ENCODE data around the gene MGAT5B. TPM values are rescaled to one million over a fixed set of nuclear protein-coding genes. Genes with fewer than 3 reads are reported as not detected.

Gene MGAT5B
- total RNA-seq, 4 donors from 2014 or later = 0.78 to 1.5 (median 0.96) TPM

DNA sequence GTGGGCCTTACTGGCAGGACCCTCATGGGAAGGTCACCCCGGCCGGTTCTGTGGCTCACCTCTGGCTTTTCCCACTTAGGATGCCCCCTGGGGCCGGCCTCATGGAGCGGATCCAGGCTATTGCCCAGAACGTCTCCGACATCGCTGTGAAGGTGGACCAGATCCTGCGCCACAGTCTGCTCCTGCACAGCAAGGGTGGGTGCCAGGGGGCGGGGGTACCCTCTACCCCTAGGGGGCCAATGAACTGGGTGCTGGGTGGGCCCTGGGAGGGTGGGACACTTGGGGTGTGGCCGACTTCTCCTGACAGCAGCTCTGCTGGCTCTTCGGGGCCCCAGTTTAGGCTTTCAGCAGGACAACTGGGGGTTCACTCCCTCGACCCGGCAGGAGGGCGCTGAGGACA is 34.3 kb downstream of the MGAT5B start:
- H3K27ac ChIP-seq = no peak overlapping the region
- TF ChIP-seq POLR2A (IDR thresholded peaks at IDR 0.05) = no peak
- no peak for TF ChIP-seq EP300 (IDR thresholded peaks at IDR 0.05)
- TF ChIP-seq, protein P1, sequence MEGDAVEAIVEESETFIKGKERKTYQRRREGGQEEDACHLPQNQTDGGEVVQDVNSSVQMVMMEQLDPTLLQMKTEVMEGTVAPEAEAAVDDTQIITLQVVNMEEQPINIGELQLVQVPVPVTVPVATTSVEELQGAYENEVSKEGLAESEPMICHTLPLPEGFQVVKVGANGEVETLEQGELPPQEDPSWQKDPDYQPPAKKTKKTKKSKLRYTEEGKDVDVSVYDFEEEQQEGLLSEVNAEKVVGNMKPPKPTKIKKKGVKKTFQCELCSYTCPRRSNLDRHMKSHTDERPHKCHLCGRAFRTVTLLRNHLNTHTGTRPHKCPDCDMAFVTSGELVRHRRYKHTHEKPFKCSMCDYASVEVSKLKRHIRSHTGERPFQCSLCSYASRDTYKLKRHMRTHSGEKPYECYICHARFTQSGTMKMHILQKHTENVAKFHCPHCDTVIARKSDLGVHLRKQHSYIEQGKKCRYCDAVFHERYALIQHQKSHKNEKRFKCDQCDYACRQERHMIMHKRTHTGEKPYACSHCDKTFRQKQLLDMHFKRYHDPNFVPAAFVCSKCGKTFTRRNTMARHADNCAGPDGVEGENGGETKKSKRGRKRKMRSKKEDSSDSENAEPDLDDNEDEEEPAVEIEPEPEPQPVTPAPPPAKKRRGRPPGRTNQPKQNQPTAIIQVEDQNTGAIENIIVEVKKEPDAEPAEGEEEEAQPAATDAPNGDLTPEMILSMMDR (IDR thresholded peaks at IDR 0.05) = no peak

DNA sequence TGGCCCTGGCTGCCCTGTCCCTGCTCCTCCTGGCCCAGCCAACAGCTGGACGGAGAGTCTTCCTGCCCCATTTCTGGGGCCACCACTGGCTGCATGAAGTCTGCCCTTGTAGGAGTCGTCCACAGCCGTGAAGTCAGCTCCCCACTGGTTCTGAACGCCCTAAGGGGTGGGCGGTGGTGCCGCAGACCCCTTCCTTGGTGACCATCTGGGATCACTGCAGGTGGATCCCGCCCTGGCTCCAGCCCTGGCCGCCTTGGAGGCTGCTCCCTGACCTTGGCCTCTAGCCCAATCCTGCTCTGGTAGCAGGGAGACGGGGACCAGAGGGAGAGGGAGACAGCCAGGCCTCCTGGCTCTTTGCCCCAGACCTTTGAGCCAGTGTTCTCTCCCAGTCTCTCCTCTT is 35.4 kb downstream of the MGAT5B start:
- Histone ChIP-seq H3K4me3 (no peak overlapping the region), H3K9me3 (no peaks in the 10 kb centered on the region), H3K27me3 (peaks cover 0 to 4% of the 10 kb centered on the region in 2 donors), H3K36me3 (no peaks in the 10 kb centered on the region), H3K4me1 (no peaks in the 10 kb centered on the region), H3K27ac (no peak overlapping the region)
- 70 to 71% methylated on average over 2 to 7 of the region's 9 CpGs for WGBS, 2 donors
- no peak for DNase-seq (ENCODE audit: low spot score in 2 of 2)
- TF ChIP-seq EP300 (IDR thresholded peaks at IDR 0.05) (no peak), POLR2A (IDR thresholded peaks at IDR 0.05) (no peak)
- TF ChIP-seq, protein P1 (IDR thresholded peaks at IDR 0.05) = no peak

More for the DNA sequence above, 34.3 kb downstream of the MGAT5B start:
- 82 to 84% methylated on average over 6 to 10 of the region's 14 CpGs for WGBS, 2 donors
- H3K4me3 ChIP-seq = no peak overlapping the region
- H3K36me3 ChIP-seq = no peaks in the 10 kb centered on the region
- no peaks in the 10 kb centered on the region for H3K9me3 ChIP-seq
- H3K4me1 ChIP-seq = no peaks in the 10 kb centered on the region
- H3K27me3 ChIP-seq = peaks cover 0 to 4% of the 10 kb centered on the region in 2 donors
- no peak for DNase-seq (ENCODE audit: low spot score in 2 of 2)

DNA sequence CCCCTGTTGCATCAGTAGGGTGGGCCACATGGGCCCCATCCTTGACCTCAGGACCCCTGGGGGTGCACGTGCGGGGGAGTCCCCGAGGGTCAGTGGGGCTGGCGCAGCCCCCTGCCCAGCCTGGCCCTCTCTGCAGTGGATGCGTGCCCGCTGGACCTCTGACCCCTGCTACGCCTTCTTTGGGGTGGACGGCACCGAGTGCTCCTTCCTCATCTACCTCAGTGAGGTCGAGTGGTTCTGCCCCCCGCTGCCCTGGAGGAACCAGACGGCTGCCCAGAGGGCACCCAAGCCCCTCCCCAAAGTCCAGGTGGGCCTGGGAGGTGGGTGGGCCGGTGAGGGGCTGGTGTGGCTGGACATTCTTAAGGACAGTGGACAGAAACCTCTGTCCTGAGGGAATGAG is 35.9 kb downstream of the MGAT5B start:
- Histone ChIP-seq H3K4me3 (no peak overlapping the region), H3K36me3 (no peaks in the 10 kb centered on the region), H3K4me1 (no peaks in the 10 kb centered on the region), H3K27me3 (peaks cover 0 to 4% of the 10 kb centered on the region in 2 donors), H3K9me3 (no peaks in the 10 kb centered on the region), H3K27ac (no peak overlapping the region)
- WGBS, 2 donors = 83 to 89% methylated on average over 13 of the region's 13 CpGs
- TF ChIP-seq POLR2A (IDR thresholded peaks at IDR 0.05) (no peak), EP300 (IDR thresholded peaks at IDR 0.05) (no peak)
- TF ChIP-seq, protein P1 (IDR thresholded peaks at IDR 0.05) = no peak
- DNase-seq (ENCODE audit: low spot score in 2 of 2) = no peak

DNA sequence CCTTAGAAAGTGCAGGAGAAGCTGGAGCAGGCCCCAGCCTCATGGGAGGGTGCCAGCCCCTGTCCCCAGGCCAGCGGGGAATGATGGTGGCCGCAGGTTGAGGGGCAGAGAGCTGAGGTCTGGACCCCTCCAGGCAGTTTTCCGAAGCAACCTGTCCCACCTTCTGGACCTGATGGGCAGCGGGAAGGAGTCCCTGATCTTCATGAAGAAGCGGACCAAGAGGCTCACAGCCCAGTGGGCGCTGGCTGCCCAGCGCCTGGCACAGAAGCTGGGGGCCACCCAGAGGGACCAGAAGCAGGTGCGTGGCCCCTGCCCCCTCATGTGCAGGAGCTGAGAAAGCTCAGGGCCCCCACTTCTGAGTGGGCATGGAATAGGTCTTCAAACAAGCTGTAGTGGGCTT is 36.8 kb downstream of the MGAT5B start:
- Histone ChIP-seq H3K9me3 (no peaks in the 10 kb centered on the region), H3K4me1 (no peaks in the 10 kb centered on the region), H3K27ac (no peak overlapping the region), H3K36me3 (no peaks in the 10 kb centered on the region), H3K4me3 (no peak overlapping the region), H3K27me3 (peaks cover 0 to 4% of the 10 kb centered on the region in 2 donors)
- TF ChIP-seq POLR2A (IDR thresholded peaks at IDR 0.05) (no peak), EP300 (IDR thresholded peaks at IDR 0.05) (no peak)
- TF ChIP-seq, protein P1 (IDR thresholded peaks at IDR 0.05) = no peak
- 98% methylated on average over 5 to 6 of the region's 8 CpGs for WGBS, 2 donors
- DNase-seq (ENCODE audit: low spot score in 2 of 2) = no peak

DNA sequence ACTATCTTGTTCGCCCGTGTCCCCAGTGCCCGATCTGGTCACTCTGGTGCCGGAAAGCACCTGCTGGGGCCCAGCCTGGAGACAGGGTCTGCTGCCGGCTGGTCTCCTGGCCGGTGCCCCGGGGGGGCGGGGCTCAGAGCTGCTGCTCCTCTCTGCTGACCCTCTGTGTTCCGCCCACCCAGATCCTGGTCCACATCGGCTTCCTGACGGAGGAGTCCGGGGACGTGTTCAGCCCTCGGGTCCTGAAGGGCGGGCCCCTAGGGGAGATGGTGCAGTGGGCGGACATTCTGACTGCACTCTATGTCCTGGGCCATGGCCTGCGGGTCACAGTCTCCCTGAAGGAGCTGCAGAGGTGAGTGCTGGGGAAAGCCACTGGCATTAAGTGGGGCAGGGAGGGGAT is 37.6 kb downstream of the MGAT5B start:
- WGBS, 2 donors = 42 to 57% methylated on average over 16 to 17 of the region's 17 CpGs
- peaks cover 0 to 4% of the 10 kb centered on the region in 2 donors for H3K27me3 ChIP-seq
- H3K9me3 ChIP-seq = no peaks in the 10 kb centered on the region
- no peak for DNase-seq (ENCODE audit: low spot score in 2 of 2)
- H3K27ac ChIP-seq = no peak overlapping the region
- H3K4me1 ChIP-seq = no peaks in the 10 kb centered on the region
- H3K4me3 ChIP-seq = no peak overlapping the region
- H3K36me3 ChIP-seq = no peaks in the 10 kb centered on the region
- TF ChIP-seq, protein P1 (IDR thresholded peaks at IDR 0.05) = no peak
- TF ChIP-seq POLR2A (IDR thresholded peaks at IDR 0.05) (no peak), EP300 (IDR thresholded peaks at IDR 0.05) (no peak)

All from tibial nerve (tissue), 4 donors.